Measurements from ENCODE around the gene SNN.

- no peak for TF ChIP-seq CTCF (IDR thresholded peaks at IDR 0.05; ENCODE audit: insufficient read depth, low read length)
- no peak for TF ChIP-seq REST (IDR thresholded peaks at IDR 0.05; ENCODE audit: insufficient replicate concordance, low read depth)
- TF ChIP-seq POLR2AphosphoS5 (IDR thresholded peaks at IDR 0.05; ENCODE audit: low read depth): no peak
Measured at GRCh38 chr16:11699234-11699894, 31.1 kb downstream of the SNN start.
